H1 (cell line): ENCODE data around the gene PHF23. TPM values are rescaled to one million over a fixed set of nuclear protein-coding genes. Genes with fewer than 3 reads are reported as not detected.

Experiments used
- SUZ12 ChIP-seq: fragments of 200-600 bp; sonication (generic); IDR thresholded peaks from 2 replicates; pipeline ENCODE4 v1.6.1; 2012; ENCODE audit warnings: mild to moderate bottlenecking, inconsistent platforms, low read length, moderate library complexity, mixed read lengths
- polyA plus RNA-seq, 7 experiments: library from polyadenylated mRNA; depleted of rRNA in 3 of 7; stranded (reverse) in 5 of 7; unstranded in 2 of 7; fragments of >200 nt in 5 of 7; fragments of 200-250 nt in 2 of 7; gene quantifications; 1 replicate in 5 of 7; 2 replicates in 1 of 7; 4 replicates in 1 of 7; pipeline versions ENCODE4 v1.2.1 to v1.2.3, GENCODE V29; 2011 to 2013; ENCODE audit warnings: missing spikeins in 2 of 7, mixed read lengths in 2 of 7
- total RNA-seq: library from RNA; stranded (reverse); fragmentation: NEBNext Ultra II Directional; extraction: Animal tissue kit (Norgen Biotek cat#: 25700); gene quantifications from 2 replicates; pipeline ENCODE4 v1.2.1, GENCODE V29; 2021

PHF23 gene
- total and polyA plus RNA-seq, 2 of the 8 experiments (the other 6 are each of a cell fraction or from before 2014, with no cell fraction given), result 47.5 to 62.8 TPM

GRCh38 chr17:7249214-7249613, 10.0 kb upstream of the PHF23 start (continued):
- TF ChIP-seq SUZ12, result no peak
- TF ChIP-seq, all 59 proteins: peak for 0
